ENCODE data around the gene PLEKHS1. TPM values are rescaled to one million over a fixed set of nuclear protein-coding genes. Genes with fewer than 3 reads are reported as not detected.

Gene PLEKHS1
- total RNA-seq, 1 donor from 2014 or later = 0.11 TPM

GRCh38 chr10:113739577-113739976 lies 11.9 kb upstream of the PLEKHS1 start:
- Mint-ChIP-seq H3K27ac (ENCODE audit: unreplicated experiment) (no peak overlapping the region), H3K36me3 (ENCODE audit: unreplicated experiment) (no peaks in the 10 kb centered on the region), H3K4me3 (ENCODE audit: unreplicated experiment) (no peak overlapping the region), H3K4me1 (ENCODE audit: unreplicated experiment) (peaks cover 13% of the 10 kb centered on the region), H3K9me3 (ENCODE audit: unreplicated experiment) (no peaks in the 10 kb centered on the region), H3K27me3 (ENCODE audit: unreplicated experiment) (peaks cover 22% of the 10 kb centered on the region)
- DNase-seq (ENCODE audit: extremely low spot score, unreplicated experiment) = no peak
- TF ChIP-seq, protein P1, sequence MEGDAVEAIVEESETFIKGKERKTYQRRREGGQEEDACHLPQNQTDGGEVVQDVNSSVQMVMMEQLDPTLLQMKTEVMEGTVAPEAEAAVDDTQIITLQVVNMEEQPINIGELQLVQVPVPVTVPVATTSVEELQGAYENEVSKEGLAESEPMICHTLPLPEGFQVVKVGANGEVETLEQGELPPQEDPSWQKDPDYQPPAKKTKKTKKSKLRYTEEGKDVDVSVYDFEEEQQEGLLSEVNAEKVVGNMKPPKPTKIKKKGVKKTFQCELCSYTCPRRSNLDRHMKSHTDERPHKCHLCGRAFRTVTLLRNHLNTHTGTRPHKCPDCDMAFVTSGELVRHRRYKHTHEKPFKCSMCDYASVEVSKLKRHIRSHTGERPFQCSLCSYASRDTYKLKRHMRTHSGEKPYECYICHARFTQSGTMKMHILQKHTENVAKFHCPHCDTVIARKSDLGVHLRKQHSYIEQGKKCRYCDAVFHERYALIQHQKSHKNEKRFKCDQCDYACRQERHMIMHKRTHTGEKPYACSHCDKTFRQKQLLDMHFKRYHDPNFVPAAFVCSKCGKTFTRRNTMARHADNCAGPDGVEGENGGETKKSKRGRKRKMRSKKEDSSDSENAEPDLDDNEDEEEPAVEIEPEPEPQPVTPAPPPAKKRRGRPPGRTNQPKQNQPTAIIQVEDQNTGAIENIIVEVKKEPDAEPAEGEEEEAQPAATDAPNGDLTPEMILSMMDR (IDR thresholded peaks at IDR 0.05) = no peak

DNA sequence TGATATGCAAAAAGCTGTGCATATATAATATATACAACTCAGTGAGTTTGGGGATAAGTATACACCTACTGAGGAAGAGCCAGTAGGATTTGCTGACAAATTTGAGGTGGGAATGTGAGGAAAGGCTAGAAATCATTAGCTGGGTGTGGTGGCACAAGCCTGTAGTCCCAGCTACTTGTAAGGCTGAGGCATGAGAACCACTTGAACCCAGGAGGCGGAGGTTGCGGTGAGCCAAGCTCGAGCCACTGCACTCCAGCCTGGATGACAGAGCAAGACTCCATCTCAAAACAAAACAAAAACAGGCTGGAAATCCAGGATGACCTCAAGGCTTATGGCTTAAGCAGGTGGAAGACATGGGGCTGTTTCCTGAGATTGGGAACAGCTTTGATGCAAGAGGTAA lies 10.6 kb upstream of the PLEKHS1 start:
- no peak for DNase-seq (ENCODE audit: extremely low spot score, unreplicated experiment)
- peaks cover 25% of the 10 kb centered on the region for H3K27me3 Mint-ChIP-seq (ENCODE audit: unreplicated experiment)
- no peaks in the 10 kb centered on the region for H3K9me3 Mint-ChIP-seq (ENCODE audit: unreplicated experiment)
- H3K36me3 Mint-ChIP-seq (ENCODE audit: unreplicated experiment) = no peaks in the 10 kb centered on the region
- H3K4me3 Mint-ChIP-seq (ENCODE audit: unreplicated experiment) = no peak overlapping the region
- TF ChIP-seq, protein P1 (IDR thresholded peaks at IDR 0.05) = no peak
- peaks cover 13% of the 10 kb centered on the region for H3K4me1 Mint-ChIP-seq (ENCODE audit: unreplicated experiment)
- H3K27ac Mint-ChIP-seq (ENCODE audit: unreplicated experiment) = no peak overlapping the region

GRCh38 chr10:113742466-113742865 lies 9.0 kb upstream of the PLEKHS1 start:
- no peaks in the 10 kb centered on the region for H3K36me3 Mint-ChIP-seq (ENCODE audit: unreplicated experiment)
- H3K27me3 Mint-ChIP-seq (ENCODE audit: unreplicated experiment) = peaks cover 25% of the 10 kb centered on the region
- no peak for DNase-seq (ENCODE audit: extremely low spot score, unreplicated experiment)
- no peak overlapping the region for H3K27ac Mint-ChIP-seq (ENCODE audit: unreplicated experiment)
- no peak overlapping the region for H3K4me3 Mint-ChIP-seq (ENCODE audit: unreplicated experiment)
- H3K9me3 Mint-ChIP-seq (ENCODE audit: unreplicated experiment) = no peaks in the 10 kb centered on the region
- TF ChIP-seq, protein P1 (IDR thresholded peaks at IDR 0.05) = no peak
- H3K4me1 Mint-ChIP-seq (ENCODE audit: unreplicated experiment) = peaks cover 6% of the 10 kb centered on the region

- H3K9me3 Mint-ChIP-seq (ENCODE audit: unreplicated experiment) = no peaks in the 10 kb centered on the region
- no peak overlapping the region for H3K27ac Mint-ChIP-seq (ENCODE audit: unreplicated experiment)
- H3K4me3 Mint-ChIP-seq (ENCODE audit: unreplicated experiment) = no peak overlapping the region
- H3K36me3 Mint-ChIP-seq (ENCODE audit: unreplicated experiment) = no peaks in the 10 kb centered on the region
- no peak for DNase-seq (ENCODE audit: extremely low spot score, unreplicated experiment)
- peaks cover 24% of the 10 kb centered on the region for H3K27me3 Mint-ChIP-seq (ENCODE audit: unreplicated experiment)
- TF ChIP-seq, protein P1 (IDR thresholded peaks at IDR 0.05) = no peak
- peaks cover 6% of the 10 kb centered on the region for H3K4me1 Mint-ChIP-seq (ENCODE audit: unreplicated experiment)
Measured at GRCh38 chr10:113743594-113743993, 7.9 kb upstream of the PLEKHS1 start.

DNA sequence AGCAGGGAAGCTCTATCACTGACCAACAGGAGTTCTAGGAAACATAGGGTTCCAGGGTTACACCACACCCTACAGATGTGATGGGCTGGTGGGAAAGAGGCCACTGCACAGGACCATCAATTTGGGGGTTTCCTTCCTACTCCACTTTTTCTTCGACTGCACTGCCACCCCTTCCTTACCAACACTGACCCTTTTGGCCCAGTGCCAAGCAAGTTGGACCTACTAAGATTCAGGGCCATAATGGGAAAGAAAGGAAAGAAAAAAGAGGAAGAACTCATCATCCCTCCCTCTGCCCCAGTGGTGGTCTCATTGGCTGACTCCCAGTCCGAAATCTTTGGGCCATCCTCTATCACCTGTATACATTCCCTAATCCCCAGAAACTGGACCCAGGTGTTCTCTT lies 6.1 kb upstream of the PLEKHS1 start:
- no peak for DNase-seq (ENCODE audit: extremely low spot score, unreplicated experiment)
- TF ChIP-seq, protein P1 (IDR thresholded peaks at IDR 0.05) = no peak
- peaks cover 6% of the 10 kb centered on the region for H3K4me1 Mint-ChIP-seq (ENCODE audit: unreplicated experiment)
- no peaks in the 10 kb centered on the region for H3K36me3 Mint-ChIP-seq (ENCODE audit: unreplicated experiment)
- no peak overlapping the region for H3K27ac Mint-ChIP-seq (ENCODE audit: unreplicated experiment)
- H3K9me3 Mint-ChIP-seq (ENCODE audit: unreplicated experiment) = no peaks in the 10 kb centered on the region
- no peak overlapping the region for H3K4me3 Mint-ChIP-seq (ENCODE audit: unreplicated experiment)
- H3K27me3 Mint-ChIP-seq (ENCODE audit: unreplicated experiment) = peaks cover 13% of the 10 kb centered on the region

All from osteocyte (in vitro differentiated cells).